ENCODE results near the gene FBLN2.

Gene FBLN2

GRCh38 chr3:13567684-13568514, 19.0 kb downstream of the FBLN2 start:
- DNase-seq (ENCODE audit: low read depth in 2 of 2), result no peak

- no peak for DNase-seq (ENCODE audit: low read depth in 2 of 2)
Measured at GRCh38 chr3:13568515-13569028, 19.6 kb downstream of the FBLN2 start.

- no peak for DNase-seq (ENCODE audit: low read depth in 2 of 2)
Measured at GRCh38 chr3:13569201-13569600, 20.3 kb downstream of the FBLN2 start.

DNA sequence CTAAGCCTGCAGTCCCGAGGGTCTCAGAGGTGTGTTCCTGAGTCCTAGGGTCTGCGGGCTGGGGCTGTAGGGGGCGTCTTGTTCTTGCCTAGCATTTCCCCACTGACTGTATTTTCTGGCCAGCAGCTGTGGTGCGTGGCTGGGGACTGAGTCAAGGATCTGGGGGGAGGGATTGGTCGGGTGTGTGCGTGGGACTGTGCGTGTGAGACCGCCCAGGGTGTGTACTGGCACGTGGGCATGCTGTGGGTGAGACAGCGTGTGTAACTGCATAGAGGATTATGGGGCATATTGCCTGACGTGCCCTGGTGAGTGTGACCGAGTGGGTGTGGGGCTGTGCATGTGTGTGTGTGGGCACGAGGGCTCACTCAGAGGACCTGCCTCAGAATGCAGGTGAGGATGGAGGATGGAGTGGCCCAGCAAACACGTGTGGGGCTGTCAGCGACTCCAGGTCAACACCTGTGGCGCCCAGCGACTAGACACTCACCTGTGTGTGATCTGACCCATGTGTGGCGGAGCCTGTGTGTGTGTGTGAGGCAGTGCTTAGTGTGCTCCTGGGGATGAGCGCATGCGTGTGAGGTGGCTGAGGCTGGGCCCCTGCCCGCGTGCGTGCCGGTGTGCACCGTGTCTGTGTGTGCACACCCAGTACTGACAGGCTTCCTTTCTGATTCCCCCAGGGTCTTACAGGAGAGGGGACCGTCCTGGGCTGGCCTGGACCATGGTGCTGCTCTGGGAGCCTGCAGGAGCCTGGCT, 20.9 kb downstream of the FBLN2 start:
- no peak for DNase-seq (ENCODE audit: low read depth in 2 of 2)

DNA sequence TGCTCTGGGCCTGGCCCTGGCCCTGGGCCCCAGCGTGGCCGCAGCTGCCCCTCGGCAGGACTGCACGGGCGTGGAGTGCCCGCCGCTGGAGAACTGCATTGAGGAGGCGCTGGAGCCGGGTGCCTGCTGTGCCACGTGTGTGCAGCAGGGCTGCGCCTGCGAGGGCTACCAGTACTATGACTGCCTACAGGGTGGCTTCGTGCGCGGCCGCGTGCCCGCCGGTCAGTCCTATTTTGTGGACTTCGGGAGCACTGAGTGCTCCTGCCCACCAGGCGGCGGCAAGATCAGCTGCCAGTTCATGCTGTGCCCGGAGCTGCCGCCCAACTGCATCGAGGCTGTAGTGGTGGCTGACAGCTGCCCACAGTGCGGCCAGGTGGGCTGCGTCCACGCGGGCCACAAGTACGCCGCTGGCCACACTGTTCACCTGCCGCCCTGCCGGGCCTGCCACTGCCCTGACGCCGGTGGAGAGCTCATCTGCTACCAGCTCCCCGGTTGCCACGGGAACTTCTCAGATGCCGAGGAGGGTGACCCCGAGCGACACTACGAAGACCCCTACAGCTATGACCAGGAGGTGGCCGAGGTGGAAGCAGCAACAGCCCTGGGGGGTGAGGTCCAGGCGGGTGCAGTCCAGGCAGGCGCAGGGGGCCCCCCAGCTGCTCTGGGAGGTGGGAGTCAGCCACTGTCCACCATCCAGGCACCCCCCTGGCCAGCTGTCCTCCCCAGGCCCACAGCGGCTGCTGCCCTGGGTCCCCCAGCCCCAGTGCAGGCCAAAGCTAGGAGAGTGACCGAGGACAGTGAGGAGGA, 21.7 kb downstream of the FBLN2 start:
- DNase-seq (ENCODE audit: low read depth in 2 of 2), result no peak

DNA sequence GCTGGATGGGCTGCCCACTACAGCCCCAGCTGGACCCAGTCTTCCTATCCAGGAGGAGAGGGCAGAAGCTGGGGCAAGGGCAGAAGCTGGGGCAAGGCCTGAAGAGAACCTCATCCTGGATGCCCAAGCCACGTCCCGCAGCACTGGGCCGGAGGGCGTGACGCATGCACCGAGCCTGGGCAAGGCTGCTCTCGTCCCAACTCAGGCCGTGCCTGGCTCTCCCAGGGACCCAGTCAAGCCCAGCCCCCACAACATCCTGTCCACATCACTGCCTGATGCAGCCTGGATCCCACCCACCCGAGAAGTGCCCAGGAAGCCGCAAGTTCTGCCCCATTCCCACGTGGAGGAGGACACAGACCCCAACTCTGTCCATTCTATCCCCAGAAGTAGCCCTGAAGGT, 22.3 kb downstream of the FBLN2 start:
- no peak for DNase-seq (ENCODE audit: low read depth in 2 of 2)

DNA sequence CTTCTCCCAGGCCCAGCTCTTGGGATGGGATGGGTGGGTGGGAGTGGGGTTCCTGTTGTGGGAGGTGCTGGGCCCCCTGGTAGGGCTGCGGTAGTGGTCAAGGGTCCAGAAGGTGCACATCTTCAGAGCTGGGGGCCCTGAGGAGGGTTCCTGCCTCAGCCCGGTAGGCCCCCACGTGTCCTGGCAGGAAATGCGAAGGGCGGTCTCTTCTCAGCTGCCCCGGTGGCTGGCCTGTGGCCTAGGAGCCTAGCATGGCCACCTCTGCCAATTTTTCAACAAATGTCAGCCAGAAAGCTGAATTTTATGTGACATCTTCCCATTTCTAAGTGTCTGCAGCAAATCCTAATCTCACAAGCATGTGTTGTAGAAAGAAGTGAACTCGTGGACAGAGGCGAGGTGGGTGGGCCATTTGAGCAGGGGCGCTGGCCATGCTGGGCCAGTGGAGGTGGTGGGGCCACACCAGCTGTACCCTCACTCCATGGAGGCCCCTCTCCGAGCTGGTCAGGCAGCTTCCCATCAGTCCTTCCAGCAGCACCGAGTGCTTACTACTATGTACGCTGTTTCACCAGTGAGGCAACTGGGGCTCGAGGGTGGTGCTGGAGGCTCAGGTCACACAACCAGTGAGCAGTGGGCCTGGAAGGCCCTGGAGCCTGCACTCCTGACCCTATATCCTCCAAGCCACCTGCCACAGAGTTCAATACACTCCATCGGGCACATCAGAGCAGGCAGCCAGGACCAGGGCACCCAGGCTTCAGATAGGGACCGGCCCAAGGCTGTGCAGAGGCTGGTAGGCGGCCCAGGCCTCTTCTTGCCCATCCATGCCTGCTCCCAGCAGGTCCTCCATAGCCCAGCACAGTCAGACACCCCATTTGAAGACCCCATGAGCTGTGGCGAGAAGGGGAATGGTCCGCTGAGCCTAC, 23.2 kb downstream of the FBLN2 start:
- DNase-seq (ENCODE audit: low read depth in 2 of 2), result no peak

GRCh38 chr3:13572926-13573623, 24.1 kb downstream of the FBLN2 start:
- DNase-seq (ENCODE audit: low read depth in 2 of 2), result no peak

GRCh38 chr3:13574083-13574797, 25.3 kb downstream of the FBLN2 start:
- DNase-seq (ENCODE audit: low read depth in 2 of 2), result no peak

GRCh38 chr3:13574798-13575451, 26.0 kb downstream of the FBLN2 start:
- DNase-seq (ENCODE audit: low read depth in 2 of 2), result no peak

- DNase-seq (ENCODE audit: low read depth in 2 of 2), result no peak
Measured at GRCh38 chr3:13575459-13576061, 26.6 kb downstream of the FBLN2 start.

- DNase-seq (ENCODE audit: low read depth in 2 of 2), result no peak
Measured at GRCh38 chr3:13577181-13578121, 28.5 kb downstream of the FBLN2 start.

DNA sequence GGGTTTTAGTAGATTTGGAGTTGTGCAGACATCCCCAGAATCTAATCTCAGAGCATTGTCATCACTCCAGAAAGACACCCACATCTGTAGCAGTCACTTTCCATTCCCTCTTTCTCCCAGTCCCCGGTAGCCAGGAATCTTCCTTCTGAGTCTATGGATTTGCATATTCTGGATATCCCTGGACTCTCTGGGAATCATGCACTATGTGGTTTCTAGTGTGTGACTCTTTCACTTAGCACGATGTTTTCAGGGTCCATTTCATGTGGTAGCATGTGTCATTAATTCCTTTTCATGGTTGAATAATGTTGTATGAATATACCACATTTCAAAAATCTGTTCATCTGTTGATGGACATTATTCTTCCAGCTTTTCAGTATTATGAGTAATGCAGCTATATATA, 29.3 kb downstream of the FBLN2 start:
- no peak for DNase-seq (ENCODE audit: low read depth in 2 of 2)

DNA sequence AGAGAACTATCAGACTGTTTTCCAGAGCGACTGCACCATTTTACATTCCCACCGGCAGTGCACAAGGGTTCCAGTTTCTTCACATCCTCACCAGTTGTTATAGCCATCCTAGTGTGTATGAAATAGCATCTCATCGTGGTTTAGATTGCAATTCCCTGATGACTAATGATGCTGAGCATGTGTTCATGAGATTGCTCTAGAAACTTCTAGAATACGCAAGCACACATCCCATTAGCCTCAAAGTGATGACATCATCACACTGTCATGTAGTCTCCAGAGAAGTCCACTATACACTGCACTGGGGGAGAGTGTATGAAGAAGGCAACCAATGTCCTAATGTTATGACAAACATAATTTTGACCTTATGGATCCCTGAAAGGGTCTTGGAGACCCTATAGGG, 30.1 kb downstream of the FBLN2 start:
- no peak for DNase-seq (ENCODE audit: low read depth in 2 of 2)

DNA sequence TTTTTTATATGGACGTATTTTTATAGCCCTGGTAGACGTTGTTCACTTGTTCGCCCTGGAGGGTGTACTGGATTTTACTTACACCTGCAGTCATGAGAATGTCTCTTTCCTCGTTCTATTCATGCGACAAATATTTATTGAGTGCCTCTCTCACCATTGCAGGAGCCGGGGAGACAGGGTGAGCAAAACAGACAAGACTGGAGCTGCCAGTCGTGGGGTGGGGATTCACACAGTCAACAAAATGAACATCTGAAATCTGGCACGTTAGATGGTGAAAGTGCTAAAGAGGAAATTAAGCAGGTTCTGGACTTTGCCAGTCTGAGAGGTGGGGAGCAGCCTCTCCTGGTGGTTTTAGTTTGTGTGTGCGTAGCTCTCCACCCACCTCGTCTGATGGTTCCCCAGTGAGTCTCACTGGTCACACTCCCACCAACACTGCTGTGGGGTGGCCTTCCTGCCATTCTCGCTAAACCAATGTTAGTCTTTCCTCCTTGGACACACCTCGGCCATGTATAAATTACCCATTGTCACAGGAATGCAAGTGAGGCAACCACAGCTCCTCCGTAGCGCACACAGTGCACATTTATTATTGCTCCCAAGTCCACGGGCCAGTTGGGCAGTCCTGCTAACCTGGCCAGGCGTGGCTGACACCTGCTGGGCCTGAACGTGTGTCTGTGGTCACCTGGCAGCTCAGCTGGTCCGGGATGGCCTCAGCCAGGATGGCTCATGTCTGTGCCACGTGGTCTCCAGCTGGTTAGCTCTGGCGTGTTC, 31.5 kb downstream of the FBLN2 start:
- DNase-seq (ENCODE audit: low read depth in 2 of 2), result no peak

DNA sequence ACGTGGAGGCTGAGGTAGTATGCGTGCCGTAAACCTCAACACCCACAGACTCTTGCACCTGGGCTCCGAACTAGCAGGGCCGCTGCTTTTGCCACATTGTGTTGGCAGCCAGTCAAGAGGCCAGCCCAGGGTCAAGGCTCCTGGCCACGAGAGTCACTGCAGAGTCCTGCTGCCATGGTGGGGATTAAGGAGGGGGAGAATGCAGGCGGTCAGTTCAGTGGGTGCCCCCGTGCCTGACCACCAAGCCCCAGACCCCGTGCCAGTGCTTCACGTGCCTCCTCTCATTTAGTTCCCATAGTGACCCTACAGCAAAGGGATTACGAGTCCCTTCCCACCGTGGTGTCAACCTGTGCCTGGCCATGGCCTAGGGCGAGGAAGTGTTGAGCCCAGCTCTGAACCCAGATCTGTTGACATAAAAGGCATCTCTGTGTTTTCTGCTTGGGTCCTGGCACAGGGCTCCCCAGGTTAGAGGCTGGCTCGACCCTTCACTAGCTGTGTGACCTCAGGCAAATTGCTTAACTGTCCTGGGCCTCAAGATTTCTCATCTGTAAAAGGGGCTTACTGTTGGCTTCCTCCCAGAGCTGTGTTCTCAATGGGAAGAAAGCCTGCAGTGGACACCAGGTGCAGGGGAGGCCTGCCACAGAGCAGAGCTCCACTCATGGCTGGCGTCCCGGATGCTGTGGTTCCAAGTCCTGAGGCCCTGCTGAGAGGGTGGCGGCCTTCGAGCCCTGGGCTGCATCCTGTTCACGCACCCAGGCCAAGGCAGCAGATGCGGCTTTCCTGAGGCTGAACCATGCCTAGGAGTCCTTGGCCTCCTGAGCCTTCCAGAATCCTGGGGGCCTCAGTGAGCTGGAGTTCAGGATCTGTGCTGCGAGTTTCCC, 32.8 kb downstream of the FBLN2 start:
- DNase-seq (ENCODE audit: low read depth in 2 of 2), result no peak

All from stimulated activated CD8-positive, alpha-beta memory T cell treated with anti-CD3 and anti-CD28 coated beads, Interleukin-2, amount 100 ng/mL, for 1 hour (primary cell).